H1 (cell line): ENCODE results near the gene MAGEB6. TPM values are rescaled to one million over a fixed set of nuclear protein-coding genes. Genes with fewer than 3 reads are reported as not detected.

Experiments
- CBX8 ChIP-seq: fragments of 300-800, 300-1000 bp; sonication (generic); IDR thresholded peaks from 2 replicates; pipeline ENCODE4 v1.7.1; 2016; ENCODE audit warnings: low read depth, low read length, borderline replicate concordance
- CHD7 ChIP-seq: fragments of 300-600 bp; sonication (generic); IDR thresholded peaks from 2 replicates; pipeline ENCODE4 v1.7.1; 2012; ENCODE audit warnings: low read length, moderate library complexity, mild to moderate bottlenecking, inconsistent platforms; ENCODE audit not compliant: insufficient replicate concordance
- EGR1 ChIP-seq: IDR thresholded peaks from 2 replicates; pipeline ENCODE4 v1.6.1; 2011; ENCODE audit warnings: low read depth, low read length, borderline replicate concordance
- POLR2AphosphoS5 ChIP-seq: IDR thresholded peaks from 2 replicates; pipeline ENCODE4 v1.6.1; 2011; ENCODE audit warnings: low read depth, low read length
- RNF2 ChIP-seq: fragments of 200-900, 300-1000 bp; sonication (generic); IDR thresholded peaks from 2 replicates; pipeline ENCODE4 v1.7.1; 2016; ENCODE audit warnings: borderline replicate concordance, low read depth, mild to moderate bottlenecking, antibody characterized with exemption, low read length; ENCODE audit not compliant: poor library complexity, severe bottlenecking; ENCODE audit errors: missing control alignments
- SP2 ChIP-seq: IDR thresholded peaks from 2 replicates; pipeline ENCODE4 v1.6.1; 2012; ENCODE audit warnings: mild to moderate bottlenecking, low read length, inconsistent platforms
- TBP ChIP-seq: IDR thresholded peaks from 2 replicates; pipeline ENCODE4 v1.6.1; 2011; ENCODE audit warnings: low read depth, low read length, improper control_type of control experiment
- TEAD4 ChIP-seq: IDR thresholded peaks from 2 replicates; pipeline ENCODE4 v1.6.1; 2012; ENCODE audit warnings: low read depth, low read length, inconsistent platforms, mixed read lengths
- polyA plus RNA-seq, 7 experiments: library from polyadenylated mRNA; depleted of rRNA in 3 of 7; stranded (reverse) in 5 of 7; unstranded in 2 of 7; fragments of >200 nt in 5 of 7; fragments of 200-250 nt in 2 of 7; gene quantifications; 1 replicate in 5 of 7; 2 replicates in 1 of 7; 4 replicates in 1 of 7; pipeline versions ENCODE4 v1.2.1 to v1.2.3, GENCODE V29; 2011 to 2013; ENCODE audit warnings: missing spikeins in 2 of 7, mixed read lengths in 2 of 7
- total RNA-seq: library from RNA; stranded (reverse); fragmentation: NEBNext Ultra II Directional; extraction: Animal tissue kit (Norgen Biotek cat#: 25700); gene quantifications from 2 replicates; pipeline ENCODE4 v1.2.1, GENCODE V29; 2021
- TF ChIP-seq, protein P1 (sequence below): IDR thresholded peaks from 2 replicates; pipeline ENCODE4 v1.6.1; 2012; ENCODE audit warnings: low read length, inconsistent platforms

The MAGEB6 gene
- total and polyA plus RNA-seq, 2 of the 8 experiments (the other 6 are each of a cell fraction or from before 2014, with no cell fraction given): not detected

GRCh38 chrX:26208012-26208411 lies 15.8 kb downstream of the MAGEB6 start (continued):
- TF ChIP-seq CHD7 (no peak), POLR2AphosphoS5 (no peak), TBP (no peak), EGR1 (no peak), CBX8 (no peak), RNF2 (no peak), TEAD4 (no peak), SP2 (no peak)
- TF ChIP-seq, protein P1, sequence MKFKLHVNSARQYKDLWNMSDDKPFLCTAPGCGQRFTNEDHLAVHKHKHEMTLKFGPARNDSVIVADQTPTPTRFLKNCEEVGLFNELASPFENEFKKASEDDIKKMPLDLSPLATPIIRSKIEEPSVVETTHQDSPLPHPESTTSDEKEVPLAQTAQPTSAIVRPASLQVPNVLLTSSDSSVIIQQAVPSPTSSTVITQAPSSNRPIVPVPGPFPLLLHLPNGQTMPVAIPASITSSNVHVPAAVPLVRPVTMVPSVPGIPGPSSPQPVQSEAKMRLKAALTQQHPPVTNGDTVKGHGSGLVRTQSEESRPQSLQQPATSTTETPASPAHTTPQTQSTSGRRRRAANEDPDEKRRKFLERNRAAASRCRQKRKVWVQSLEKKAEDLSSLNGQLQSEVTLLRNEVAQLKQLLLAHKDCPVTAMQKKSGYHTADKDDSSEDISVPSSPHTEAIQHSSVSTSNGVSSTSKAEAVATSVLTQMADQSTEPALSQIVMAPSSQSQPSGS: no peak
- TF ChIP-seq, all 59 proteins: peak for 0
